Activated CD4-positive, alpha-beta T cell treated with anti-CD3 and anti-CD28 coated beads, Interleukin-2, Interleukin-6, amounts not matched to agents 100 ng/mL and 50 ng/mL, durations not matched to agents 16 hours and 8 hours (primary cell): Measurements from ENCODE around the gene STAG1.
"Not testable (repeated sequence)": the region's sequence is repeated elsewhere in the genome, so short reads cannot be mapped to it uniquely, and the experiment has no call there.

Experiments used
- DNase-seq: peaks from one replicate; pipeline ENCODE4 v3.0.0-alpha.2; 2020

STAG1 gene

GRCh38 chr3:136752172-136752421 lies at the start of gene STAG1:
Gene STAG1, minus strand, starts transcription at chr3:136752378. Its CDS starts 121,480 bp downstream, at chr3:136630898.
- DNase-seq: no peak

- DNase-seq: not testable (repeated sequence)
These were observed 49.0 kb upstream of the STAG1 start for GRCh38 chr3:136801146-136801545.

GRCh38 chr3:136792556-136793330 lies 40.6 kb upstream of the STAG1 start:
- no peak for DNase-seq

- no peak for DNase-seq
These were observed 38.6 kb upstream of the STAG1 start for GRCh38 chr3:136790786-136791185.

GRCh38 chr3:136789976-136790375 lies 37.8 kb upstream of the STAG1 start:
- no peak for DNase-seq

GRCh38 chr3:136788154-136788553 lies 36.0 kb upstream of the STAG1 start:
- DNase-seq: no peak

GRCh38 chr3:136787349-136787748 lies 35.2 kb upstream of the STAG1 start:
- DNase-seq: peak; percentile 58

- DNase-seq: no peak
These were observed 31.6 kb upstream of the STAG1 start for GRCh38 chr3:136783708-136784191.

GRCh38 chr3:136780741-136781140 lies 28.6 kb upstream of the STAG1 start:
- DNase-seq: no peak

- DNase-seq: no peak
These were observed 26.7 kb upstream of the STAG1 start for GRCh38 chr3:136778865-136779264.

GRCh38 chr3:136772709-136773108 lies 20.5 kb upstream of the STAG1 start:
- DNase-seq: no peak

GRCh38 chr3:136758160-136759102 lies 6.3 kb upstream of the STAG1 start:
- peak; percentile 15 for DNase-seq

- no peak for DNase-seq
These were observed 3.0 kb upstream of the STAG1 start for GRCh38 chr3:136755192-136755591.

GRCh38 chr3:136753326-136753939 lies 1.3 kb upstream of the STAG1 start:
- no peak for DNase-seq

GRCh38 chr3:136752422-136753325 lies 496 bp upstream of the STAG1 start:
- DNase-seq: peak; percentile 99

- DNase-seq: peak; percentile 68
These were observed 634 bp downstream of the STAG1 start for GRCh38 chr3:136751316-136752171.

GRCh38 chr3:136750897-136751315 lies 1.3 kb downstream of the STAG1 start:
- no peak for DNase-seq

GRCh38 chr3:136750209-136750896 lies 1.8 kb downstream of the STAG1 start:
- DNase-seq: peak; percentile 21

GRCh38 chr3:136749602-136750001 lies 2.6 kb downstream of the STAG1 start:
- not testable (repeated sequence) for DNase-seq

- no peak for DNase-seq
These were observed 3.1 kb downstream of the STAG1 start for GRCh38 chr3:136749091-136749490.

- no peak for DNase-seq
These were observed 6.3 kb downstream of the STAG1 start for GRCh38 chr3:136745916-136746315.
